ENCODE measurements around the gene BCAS3. TPM values are rescaled to one million over a fixed set of nuclear protein-coding genes. Genes with fewer than 3 reads are reported as not detected.

BCAS3 gene
- total RNA-seq, 6 experiments from 2014 or later: 9.2 to 22.1 (median 14.2) TPM

GRCh38 chr17:61381537-61381936 is 703.9 kb downstream of the BCAS3 start:
- Histone ChIP-seq H3K9me3 (no peaks in the 10 kb centered on the region), H3K27ac (no peak overlapping the region), H3K4me3 (no peak overlapping the region), H3K27me3 (no peaks in the 10 kb centered on the region), H3K4me1 (no peaks in the 10 kb centered on the region), H3K36me3 (no peaks in the 10 kb centered on the region)
- intact Hi-C loops (cut with DNase I): no loop called here
- no peak for ATAC-seq
- 79% methylated on average over 5 of the region's 5 CpGs for WGBS (ENCODE audit: insufficient coverage, low coverage, low lambda C conversion rate, missing lambda C conversion rate)
- TF ChIP-seq CTCF (IDR thresholded peaks at IDR 0.05): no peak
- DNase-seq: peak in 2 of 3 donors; percentile 0 to 7

- DNase-seq (peak in 2 of 3 donors; percentile 3 to 29), ATAC-seq (no peak)
- intact Hi-C loops (cut with DNase I): no loop called here
- WGBS (ENCODE audit: insufficient coverage, low coverage, low lambda C conversion rate, missing lambda C conversion rate): 97% methylated on average over 5 of the region's 16 CpGs
- Histone ChIP-seq H3K4me1 (no peaks in the 10 kb centered on the region), H3K4me3 (no peak overlapping the region), H3K27ac (no peak overlapping the region), H3K27me3 (no peaks in the 10 kb centered on the region), H3K36me3 (no peaks in the 10 kb centered on the region), H3K9me3 (no peaks in the 10 kb centered on the region)
- TF ChIP-seq CTCF (IDR thresholded peaks at IDR 0.05) (no peak), POLR2A (IDR thresholded peaks at IDR 0.05) (no peak)
Observed at GRCh38 chr17:61382796-61383688, 705.4 kb downstream of the BCAS3 start.

GRCh38 chr17:61383689-61384201 is 706.1 kb downstream of the BCAS3 start:
- TF ChIP-seq POLR2A (IDR thresholded peaks at IDR 0.05) (no peak), CTCF (IDR thresholded peaks at IDR 0.05) (no peak)
- Histone ChIP-seq H3K27me3 (no peaks in the 10 kb centered on the region), H3K4me1 (no peaks in the 10 kb centered on the region), H3K4me3 (no peak overlapping the region), H3K27ac (no peak overlapping the region), H3K9me3 (no peaks in the 10 kb centered on the region), H3K36me3 (no peaks in the 10 kb centered on the region)
- intact Hi-C loops (cut with DNase I): no loop called here
- no peak for ATAC-seq
- no peak for DNase-seq
- WGBS (ENCODE audit: insufficient coverage, low coverage, low lambda C conversion rate, missing lambda C conversion rate): 80% methylated on average over 1 of the region's 18 CpGs

GRCh38 chr17:61384354-61384691 is 706.7 kb downstream of the BCAS3 start:
- intact Hi-C loops (cut with DNase I): no loop called here
- H3K4me3 ChIP-seq: no peak overlapping the region
- no CpG with 5 or more reads among the region's 8 CpGs for WGBS (ENCODE audit: insufficient coverage, low coverage, low lambda C conversion rate, missing lambda C conversion rate)
- DNase-seq (peak in 1 of 3 donors; percentile 22), ATAC-seq (no peak)
- H3K4me1 ChIP-seq: no peaks in the 10 kb centered on the region
- H3K27me3 ChIP-seq: no peaks in the 10 kb centered on the region
- H3K27ac ChIP-seq: no peak overlapping the region
- TF ChIP-seq POLR2A (IDR thresholded peaks at IDR 0.05) (no peak), CTCF (IDR thresholded peaks at IDR 0.05) (no peak)
- H3K9me3 ChIP-seq: no peaks in the 10 kb centered on the region
- no peaks in the 10 kb centered on the region for H3K36me3 ChIP-seq
